ENCODE results near the gene SBF1.

SBF1 gene

GRCh38 chr22:50505776-50506610, 31.2 kb upstream of the SBF1 start:
- no peak overlapping the region for H3K27ac ChIP-seq (ENCODE audit: low read depth, low read length)
- H3K27me3 ChIP-seq (ENCODE audit: control insufficient read depth in 5 of 5, insufficient read depth in 4 of 5, low read length in 5 of 5) = no peaks in the 10 kb centered on the region
- peak overlapping the region in 3 of 5 donors; percentile 94 to 98 (median 97) for H3K4me3 ChIP-seq (ENCODE audit: low read depth in 1 of 5, low read length in 5 of 5)
- peak overlapping the region in 2 of 5 donors; percentile 96 to 99 for H3K9ac ChIP-seq (ENCODE audit: low read length in 5 of 5)
- peaks cover 0 to 29% (median 28%) of the 10 kb centered on the region in 5 donors for H3K4me1 ChIP-seq (ENCODE audit: control insufficient read depth in 5 of 5, insufficient read depth in 5 of 5, low read length in 5 of 5)
- peaks cover 0 to 36% (median 35%) of the 10 kb centered on the region in 5 donors for H3K36me3 ChIP-seq (ENCODE audit: control insufficient read depth in 5 of 5, insufficient read depth in 5 of 5, low read length in 5 of 5)
- H3K9me3 ChIP-seq (ENCODE audit: control insufficient read depth in 5 of 5, low read length in 5 of 5) = no peaks in the 10 kb centered on the region

DNA sequence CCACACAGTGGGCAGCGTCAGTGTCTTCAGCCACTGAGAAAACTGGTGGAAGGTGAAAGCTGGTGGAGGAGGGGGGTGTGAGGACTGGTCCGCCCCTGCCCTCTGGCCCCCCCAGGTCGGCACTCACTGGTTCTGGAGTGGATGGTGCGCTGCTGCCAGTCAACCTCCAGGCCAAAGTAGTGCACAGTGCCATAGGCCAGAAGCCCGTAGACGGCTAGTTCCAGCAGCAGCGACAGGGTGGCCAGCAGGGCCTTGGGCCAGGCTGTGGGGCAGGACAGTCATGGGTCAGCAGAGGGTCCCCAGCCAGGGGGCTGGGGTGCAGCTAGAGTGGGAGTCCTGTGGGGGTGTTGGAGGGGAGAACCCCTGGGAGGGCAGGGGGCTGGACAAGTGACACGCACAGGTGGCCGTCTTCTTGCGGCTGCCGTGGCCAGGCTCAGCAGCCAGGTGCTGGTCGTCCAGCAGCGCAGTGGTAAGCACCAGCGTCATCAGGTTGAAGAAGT, 30.5 kb upstream of the SBF1 start:
- Histone ChIP-seq H3K4me1 (ENCODE audit: control insufficient read depth in 5 of 5, insufficient read depth in 5 of 5, low read length in 5 of 5) (peaks cover 0 to 29% (median 28%) of the 10 kb centered on the region in 5 donors), H3K9me3 (ENCODE audit: control insufficient read depth in 5 of 5, low read length in 5 of 5) (no peaks in the 10 kb centered on the region), H3K9ac (ENCODE audit: low read length in 5 of 5) (no peak overlapping the region), H3K27ac (ENCODE audit: low read depth, low read length) (no peak overlapping the region), H3K27me3 (ENCODE audit: control insufficient read depth in 5 of 5, insufficient read depth in 4 of 5, low read length in 5 of 5) (no peaks in the 10 kb centered on the region), H3K36me3 (ENCODE audit: control insufficient read depth in 5 of 5, insufficient read depth in 5 of 5, low read length in 5 of 5) (peaks cover 0 to 35% (median 34%) of the 10 kb centered on the region in 5 donors), H3K4me3 (ENCODE audit: low read depth in 1 of 5, low read length in 5 of 5) (no peak overlapping the region)

- H3K9ac ChIP-seq (ENCODE audit: low read length in 5 of 5) = no peak overlapping the region
- H3K27ac ChIP-seq (ENCODE audit: low read depth, low read length) = no peak overlapping the region
- peaks cover 0 to 29% (median 28%) of the 10 kb centered on the region in 5 donors for H3K4me1 ChIP-seq (ENCODE audit: control insufficient read depth in 5 of 5, insufficient read depth in 5 of 5, low read length in 5 of 5)
- H3K36me3 ChIP-seq (ENCODE audit: control insufficient read depth in 5 of 5, insufficient read depth in 5 of 5, low read length in 5 of 5) = peaks cover 0 to 35% (median 34%) of the 10 kb centered on the region in 5 donors
- no peaks in the 10 kb centered on the region for H3K9me3 ChIP-seq (ENCODE audit: control insufficient read depth in 5 of 5, low read length in 5 of 5)
- H3K27me3 ChIP-seq (ENCODE audit: control insufficient read depth in 5 of 5, insufficient read depth in 4 of 5, low read length in 5 of 5) = no peaks in the 10 kb centered on the region
- no peak overlapping the region for H3K4me3 ChIP-seq (ENCODE audit: low read depth in 1 of 5, low read length in 5 of 5)
These were observed 29.8 kb upstream of the SBF1 start for GRCh38 chr22:50504369-50505211.

DNA sequence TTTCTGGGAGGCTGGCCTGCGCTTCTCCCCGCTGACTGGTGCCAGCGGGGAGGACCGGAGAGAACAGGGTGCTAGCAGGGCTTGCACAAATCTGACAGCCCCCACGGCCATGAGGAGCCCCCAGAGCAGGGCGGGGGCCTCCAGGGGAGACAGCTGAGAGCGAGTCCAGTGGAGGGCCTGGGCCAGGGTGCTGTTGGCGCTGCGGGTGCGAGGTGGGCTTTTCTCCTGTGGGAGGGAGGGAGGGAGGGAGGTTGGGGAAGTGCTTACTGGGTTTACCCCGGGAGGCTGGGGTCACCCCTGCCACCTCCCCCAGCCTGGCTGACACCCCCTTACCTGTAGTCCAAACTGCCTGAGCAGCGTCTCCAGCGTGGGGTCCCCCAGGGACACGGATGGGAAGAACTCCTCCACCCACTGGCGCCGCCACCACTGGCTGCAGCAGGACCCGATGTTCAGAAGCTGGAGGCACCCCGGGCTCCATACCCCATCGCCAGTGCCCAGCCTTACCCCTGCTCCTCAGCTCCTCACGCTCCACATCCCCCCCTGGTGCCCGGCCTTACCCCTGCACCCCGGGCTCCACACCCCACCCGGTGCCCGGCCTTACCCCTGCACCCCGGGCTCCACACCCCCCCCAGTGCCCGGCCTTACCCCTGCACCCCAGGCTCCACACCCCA, 28.8 kb upstream of the SBF1 start:
- Histone ChIP-seq H3K36me3 (ENCODE audit: control insufficient read depth in 5 of 5, insufficient read depth in 5 of 5, low read length in 5 of 5) (peaks cover 0 to 35% (median 34%) of the 10 kb centered on the region in 5 donors), H3K9ac (ENCODE audit: low read length in 5 of 5) (no peak overlapping the region), H3K4me1 (ENCODE audit: control insufficient read depth in 5 of 5, insufficient read depth in 5 of 5, low read length in 5 of 5) (peaks cover 0 to 19% (median 18%) of the 10 kb centered on the region in 5 donors), H3K4me3 (ENCODE audit: low read depth in 1 of 5, low read length in 5 of 5) (no peak overlapping the region), H3K27ac (ENCODE audit: low read depth, low read length) (no peak overlapping the region), H3K9me3 (ENCODE audit: control insufficient read depth in 5 of 5, low read length in 5 of 5) (no peaks in the 10 kb centered on the region), H3K27me3 (ENCODE audit: control insufficient read depth in 5 of 5, insufficient read depth in 4 of 5, low read length in 5 of 5) (no peaks in the 10 kb centered on the region)

DNA sequence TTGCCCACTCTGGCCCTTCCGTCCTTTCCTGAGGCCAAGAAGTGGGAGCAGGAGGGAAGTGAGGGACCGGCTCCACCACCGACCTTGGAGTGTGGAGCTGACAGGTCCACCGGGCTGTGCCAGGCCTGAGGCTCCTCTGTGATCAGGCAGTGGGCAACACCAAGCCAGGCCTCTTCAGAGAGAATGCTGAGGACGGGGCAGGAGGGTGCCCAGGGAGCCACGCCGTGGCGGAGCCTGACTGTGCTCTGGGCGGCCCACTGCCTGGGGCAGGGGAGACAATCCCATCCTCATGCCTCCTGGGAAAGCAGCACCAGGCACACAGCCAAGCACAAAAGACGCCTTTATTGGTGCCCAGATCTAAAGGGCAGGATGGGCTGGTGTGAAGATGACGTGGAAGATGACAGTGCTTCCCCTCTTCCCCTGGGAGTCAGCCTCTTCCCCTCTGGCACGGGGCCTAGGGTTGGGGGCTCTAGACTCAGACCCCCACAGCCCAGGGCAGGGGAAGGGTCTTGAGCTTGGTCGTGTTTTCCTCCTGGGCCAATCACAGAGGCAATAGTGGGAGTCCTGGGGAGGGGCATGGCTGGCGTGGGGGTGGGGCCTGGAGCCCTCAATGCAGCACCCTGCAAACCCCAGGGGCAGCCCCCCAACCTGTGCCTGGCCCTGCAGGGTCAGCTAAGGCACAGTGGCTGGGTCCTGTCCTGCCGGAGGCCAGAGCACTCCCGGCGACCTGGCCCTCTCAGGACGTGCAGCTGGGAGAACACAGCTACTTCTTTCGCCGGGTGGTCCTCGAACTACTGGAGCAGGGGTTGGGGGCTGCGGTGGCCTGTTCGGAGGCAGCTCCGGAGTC, 28.0 kb upstream of the SBF1 start:
- Histone ChIP-seq H3K36me3 (ENCODE audit: control insufficient read depth in 5 of 5, insufficient read depth in 5 of 5, low read length in 5 of 5) (peaks cover 0 to 35% (median 34%) of the 10 kb centered on the region in 5 donors), H3K4me1 (ENCODE audit: control insufficient read depth in 5 of 5, insufficient read depth in 5 of 5, low read length in 5 of 5) (peaks cover 0 to 20% (median 16%) of the 10 kb centered on the region in 5 donors), H3K4me3 (ENCODE audit: low read depth in 1 of 5, low read length in 5 of 5) (no peak overlapping the region), H3K27me3 (ENCODE audit: control insufficient read depth in 5 of 5, insufficient read depth in 4 of 5, low read length in 5 of 5) (peaks cover 0 to under 1% (median 0%) of the 10 kb centered on the region in 5 donors), H3K9ac (ENCODE audit: low read length in 5 of 5) (no peak overlapping the region), H3K9me3 (ENCODE audit: control insufficient read depth in 5 of 5, low read length in 5 of 5) (no peaks in the 10 kb centered on the region), H3K27ac (ENCODE audit: low read depth, low read length) (no peak overlapping the region)

GRCh38 chr22:50502096-50502495, 27.3 kb upstream of the SBF1 start:
- Histone ChIP-seq H3K27me3 (ENCODE audit: control insufficient read depth in 5 of 5, insufficient read depth in 4 of 5, low read length in 5 of 5) (peaks cover 0 to 3% (median 0%) of the 10 kb centered on the region in 5 donors), H3K9ac (ENCODE audit: low read length in 5 of 5) (no peak overlapping the region), H3K9me3 (ENCODE audit: control insufficient read depth in 5 of 5, low read length in 5 of 5) (no peaks in the 10 kb centered on the region), H3K4me3 (ENCODE audit: low read depth in 1 of 5, low read length in 5 of 5) (no peak overlapping the region), H3K4me1 (ENCODE audit: control insufficient read depth in 5 of 5, insufficient read depth in 5 of 5, low read length in 5 of 5) (peaks cover 0 to 17% (median 14%) of the 10 kb centered on the region in 5 donors), H3K27ac (ENCODE audit: low read depth, low read length) (no peak overlapping the region), H3K36me3 (ENCODE audit: control insufficient read depth in 5 of 5, insufficient read depth in 5 of 5, low read length in 5 of 5) (peaks cover 0 to 35% (median 34%) of the 10 kb centered on the region in 5 donors)

- no peak overlapping the region for H3K27ac ChIP-seq (ENCODE audit: low read depth, low read length)
- H3K9me3 ChIP-seq (ENCODE audit: control insufficient read depth in 5 of 5, low read length in 5 of 5) = no peaks in the 10 kb centered on the region
- H3K4me3 ChIP-seq (ENCODE audit: low read depth in 1 of 5, low read length in 5 of 5) = no peak overlapping the region
- peaks cover 0 to 5% (median 0%) of the 10 kb centered on the region in 5 donors for H3K4me1 ChIP-seq (ENCODE audit: control insufficient read depth in 5 of 5, insufficient read depth in 5 of 5, low read length in 5 of 5)
- peaks cover 0 to 3% (median 0%) of the 10 kb centered on the region in 5 donors for H3K27me3 ChIP-seq (ENCODE audit: control insufficient read depth in 5 of 5, insufficient read depth in 4 of 5, low read length in 5 of 5)
- H3K9ac ChIP-seq (ENCODE audit: low read length in 5 of 5) = no peak overlapping the region
- peaks cover 0 to 28% (median 27%) of the 10 kb centered on the region in 5 donors for H3K36me3 ChIP-seq (ENCODE audit: control insufficient read depth in 5 of 5, insufficient read depth in 5 of 5, low read length in 5 of 5)
These were observed 25.6 kb upstream of the SBF1 start for GRCh38 chr22:50500452-50500851.

DNA sequence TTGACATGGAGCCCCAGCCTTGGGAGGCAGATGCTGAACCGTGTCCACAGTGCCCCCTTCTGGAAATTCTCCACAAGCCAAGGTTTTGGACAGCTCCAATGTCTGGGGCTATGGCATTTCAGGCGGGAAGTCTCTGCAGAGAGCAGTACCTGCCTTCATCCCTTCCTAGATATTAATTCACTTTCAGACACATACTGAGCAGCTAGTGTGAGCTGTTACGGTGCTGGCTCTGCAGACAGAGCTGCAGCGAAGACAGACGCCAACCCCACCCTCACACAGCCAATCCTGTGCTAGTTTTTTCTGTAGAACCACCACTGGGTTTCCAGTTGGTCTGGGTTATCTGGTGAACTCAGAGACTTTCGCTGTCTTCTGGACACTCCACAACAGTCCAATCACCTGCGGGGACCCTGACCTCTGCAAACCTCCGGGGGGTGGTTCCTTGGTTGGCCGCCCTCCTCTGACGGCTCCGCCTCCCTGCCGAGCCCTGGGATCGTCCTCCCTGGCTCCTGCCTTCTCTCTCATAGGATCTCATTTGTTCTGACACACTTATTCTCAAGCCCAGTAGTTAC, 23.6 kb upstream of the SBF1 start:
- H3K9me3 ChIP-seq (ENCODE audit: control insufficient read depth in 5 of 5, low read length in 5 of 5) = no peaks in the 10 kb centered on the region
- no peak overlapping the region for H3K4me3 ChIP-seq (ENCODE audit: low read depth in 1 of 5, low read length in 5 of 5)
- no peak overlapping the region for H3K9ac ChIP-seq (ENCODE audit: low read length in 5 of 5)
- peaks cover 0 to 14% (median 13%) of the 10 kb centered on the region in 5 donors for H3K36me3 ChIP-seq (ENCODE audit: control insufficient read depth in 5 of 5, insufficient read depth in 5 of 5, low read length in 5 of 5)
- H3K4me1 ChIP-seq (ENCODE audit: control insufficient read depth in 5 of 5, insufficient read depth in 5 of 5, low read length in 5 of 5) = peaks cover 0 to 5% (median 0%) of the 10 kb centered on the region in 5 donors
- H3K27ac ChIP-seq (ENCODE audit: low read depth, low read length) = no peak overlapping the region
- peaks cover 0 to 3% (median 0%) of the 10 kb centered on the region in 5 donors for H3K27me3 ChIP-seq (ENCODE audit: control insufficient read depth in 5 of 5, insufficient read depth in 4 of 5, low read length in 5 of 5)

All from subcutaneous abdominal adipose tissue (tissue), 5 donors.